Suprapubic skin (tissue), 4 donors: ENCODE results near the gene PHRF1. TPM values are rescaled to one million over a fixed set of nuclear protein-coding genes. Genes with fewer than 3 reads are reported as not detected.

ENCODE experiments used
- DNase-seq, 2 donors: peaks; one replicate each; pipeline ENCODE4 v3.0.0-alpha.2; 2019; ENCODE audit warnings: low spot score in 2 of 2
- H3K27ac ChIP-seq: fragments of 200-600 bp; sonication (generic); one replicate; pipeline ENCODE4 v1.5.1; 2019
- H3K27me3 ChIP-seq: fragments of 200-600 bp; sonication (generic); one replicate; pipeline ENCODE4 v1.5.1; 2019
- H3K36me3 ChIP-seq: fragments of 200-600 bp; sonication (generic); one replicate; pipeline ENCODE4 v1.5.1; 2019
- H3K4me1 ChIP-seq: fragments of 200-600 bp; sonication (generic); one replicate; pipeline ENCODE4 v1.5.1; 2019
- H3K4me3 ChIP-seq: fragments of 200-600 bp; sonication (generic); one replicate; pipeline ENCODE4 v1.5.1; 2019; ENCODE audit warnings: mild to moderate bottlenecking
- H3K9me3 ChIP-seq: fragments of 200-600 bp; sonication (generic); one replicate; pipeline ENCODE4 v1.5.1; 2019
- CTCF ChIP-seq, 2 donors: fragments of 200-600 bp in 1 of 2; fragments of 450-650 bp in 1 of 2; sonication (generic) in 1 of 2; IDR thresholded peaks; one replicate each; pipeline ENCODE4 v1.5.1; 2016 to 2019; ENCODE audit warnings: antibody characterized with exemption in 2 of 2, mild to moderate bottlenecking in 1 of 2, moderate library complexity in 1 of 2
- EP300 ChIP-seq: sonication (generic); formaldehyde crosslinking; IDR thresholded peaks from one replicate; pipeline ENCODE4 v1.6.1; 2017; ENCODE audit warnings: antibody characterized with exemption
- POLR2A ChIP-seq, 2 donors: fragments of 450-650 bp; IDR thresholded peaks; one replicate each; pipeline ENCODE4 v1.6.1; 2017; ENCODE audit warnings: antibody characterized with exemption in 2 of 2, mild to moderate bottlenecking in 2 of 2, moderate library complexity in 2 of 2
- POLR2AphosphoS5 ChIP-seq, 3 donors: sonication (generic); formaldehyde crosslinking; IDR thresholded peaks; one replicate each; pipeline ENCODE4 v1.6.1; 2017; ENCODE audit warnings: antibody characterized with exemption in 3 of 3
- WGBS: methylation state at CpG from one replicate; pipeline ENCODE4 v1.1.5; 2018; 5-methylcytosine and 5-hydroxymethylcytosine counted together
- total RNA-seq, 4 donors: library from RNA; depleted of rRNA; stranded (reverse); fragments of >200 nt; gene quantifications; one replicate each; pipeline ENCODE4 v1.1.0, GENCODE V29; 2016

The PHRF1 gene
- total RNA-seq, 4 donors from 2014 or later = 27.9 to 55.6 (median 42.0) TPM

GRCh38 chr11:548700-549603 is 27.3 kb upstream of the PHRF1 start:
- no peak overlapping the region for H3K27ac ChIP-seq
- peaks cover 20% of the 10 kb centered on the region for H3K27me3 ChIP-seq
- H3K9me3 ChIP-seq = no peaks in the 10 kb centered on the region
- TF ChIP-seq POLR2AphosphoS5 (IDR thresholded peaks at IDR 0.05) (no peak), EP300 (no peak), POLR2A (IDR thresholded peaks at IDR 0.05) (no peak), CTCF (IDR thresholded peaks at IDR 0.05) (no peak)
- whole genome bisulfite sequencing = 92% methylated on average over 30 of the region's 32 CpGs
- no peak for DNase-seq
- H3K4me3 ChIP-seq = no peak overlapping the region
- H3K4me1 ChIP-seq = peaks cover under 1% of the 10 kb centered on the region
- no peaks in the 10 kb centered on the region for H3K36me3 ChIP-seq

GRCh38 chr11:550021-550745 is 26.1 kb upstream of the PHRF1 start:
- H3K27me3 ChIP-seq = peaks cover 31% of the 10 kb centered on the region
- H3K36me3 ChIP-seq = no peaks in the 10 kb centered on the region
- 96% methylated on average over 10 of the region's 25 CpGs for WGBS
- no peak overlapping the region for H3K4me3 ChIP-seq
- DNase-seq = no peak
- TF ChIP-seq POLR2AphosphoS5 (IDR thresholded peaks at IDR 0.05) = no peak
- TF ChIP-seq CTCF (IDR thresholded peaks at IDR 0.05) = no peak
- TF ChIP-seq EP300 = no peak
- TF ChIP-seq POLR2A (IDR thresholded peaks at IDR 0.05) = no peak
- no peaks in the 10 kb centered on the region for H3K9me3 ChIP-seq
- H3K27ac ChIP-seq = no peak overlapping the region
- H3K4me1 ChIP-seq = peaks cover 12% of the 10 kb centered on the region

GRCh38 chr11:550746-551085 is 25.6 kb upstream of the PHRF1 start:
- Histone ChIP-seq H3K36me3 (no peaks in the 10 kb centered on the region), H3K4me3 (no peak overlapping the region), H3K4me1 (peaks cover 18% of the 10 kb centered on the region), H3K27ac (no peak overlapping the region), H3K27me3 (peaks cover 36% of the 10 kb centered on the region), H3K9me3 (no peaks in the 10 kb centered on the region)
- no peak for TF ChIP-seq POLR2AphosphoS5 (IDR thresholded peaks at IDR 0.05)
- no peak for DNase-seq
- 90% methylated on average over 2 of the region's 5 CpGs for WGBS

GRCh38 chr11:551131-551530 is 25.1 kb upstream of the PHRF1 start:
- Histone ChIP-seq H3K4me1 (peaks cover 22% of the 10 kb centered on the region), H3K9me3 (no peaks in the 10 kb centered on the region), H3K36me3 (no peaks in the 10 kb centered on the region), H3K27me3 (peaks cover 40% of the 10 kb centered on the region), H3K4me3 (no peak overlapping the region), H3K27ac (no peak overlapping the region)
- no CpG with 5 or more reads among the region's 16 CpGs for WGBS
- TF ChIP-seq POLR2A (IDR thresholded peaks at IDR 0.05) (no peak), EP300 (no peak), POLR2AphosphoS5 (IDR thresholded peaks at IDR 0.05) (no peak), CTCF (IDR thresholded peaks at IDR 0.05) (no peak)
- DNase-seq = no peak

- Histone ChIP-seq H3K27me3 (peaks cover 45% of the 10 kb centered on the region), H3K9me3 (no peaks in the 10 kb centered on the region), H3K27ac (no peak overlapping the region), H3K4me3 (no peak overlapping the region), H3K36me3 (no peaks in the 10 kb centered on the region), H3K4me1 (peaks cover 24% of the 10 kb centered on the region)
- DNase-seq = no peak
- TF ChIP-seq EP300 = no peak
- no peak for TF ChIP-seq POLR2AphosphoS5 (IDR thresholded peaks at IDR 0.05)
- no peak for TF ChIP-seq POLR2A (IDR thresholded peaks at IDR 0.05)
- TF ChIP-seq CTCF (IDR thresholded peaks at IDR 0.05) = no peak
- WGBS = no CpG with 5 or more reads among the region's 12 CpGs
Observed at GRCh38 chr11:551596-551995, 24.7 kb upstream of the PHRF1 start.
